Measurements from ENCODE around the gene ARSJ. TPM values are rescaled to one million over a fixed set of nuclear protein-coding genes. Genes with fewer than 3 reads are reported as not detected.

The ARSJ gene
- total and polyA plus RNA-seq, 2 of the 8 experiments (the other 6 are each of a cell fraction or from before 2014, with no cell fraction given): 1.4 to 6.3 TPM

- DNase-seq (ENCODE audit: low read depth in 1 of 2, low spot score in 2 of 2) (no peak), FAIRE-seq (no peak)
- Histone ChIP-seq H3K4me1 (replicated peaks in 1 of 4; ENCODE audit: control insufficient read depth in 3 of 4, insufficient read depth in 4 of 4, low read length in 3 of 4) (no peaks in the 10 kb centered on the region), H3K79me2 (ENCODE audit: control insufficient read depth in 1 of 2, insufficient read depth in 2 of 2, low read length in 2 of 2) (peaks cover 0 to 10% of the 10 kb centered on the region in 2 experiments; a peak in 1 of 4 replicates), H3K23ac (ENCODE audit: insufficient read length) (no peak overlapping the region), H2BK12ac (ENCODE audit: low read depth, low read length) (no peak overlapping the region), H3K56ac (replicated peaks; ENCODE audit: insufficient read length, low read depth, low read length) (no peak overlapping the region), H3K18ac (ENCODE audit: extremely low read depth, low read length) (no peak overlapping the region), H2AK5ac (ENCODE audit: low read depth, low read length) (no peak overlapping the region), H3K79me1 (ENCODE audit: low read depth, low read length) (no peaks in the 10 kb centered on the region), H3K9me3 (ENCODE audit: insufficient read depth in 2 of 2, low read depth in 1 of 2, low read length in 1 of 2) (no peaks in the 10 kb centered on the region), H3K4ac (replicated peaks; ENCODE audit: insufficient read length, low read depth, low read length) (no peak overlapping the region), H2BK15ac (ENCODE audit: low read length) (no peak overlapping the region), H3K27me3 (replicated peaks in 1 of 4; ENCODE audit: control insufficient read depth in 3 of 4, extremely low read depth in 1 of 4, insufficient read depth in 3 of 4, low read length in 3 of 4) (no peaks in the 10 kb centered on the region; a peak in 1 of 7 replicates), H3K4me2 (ENCODE audit: insufficient read depth in 1 of 2, low read depth in 2 of 2, low read length in 2 of 2) (no peak overlapping the region), H4K8ac (ENCODE audit: extremely low read depth, insufficient read depth, low read length) (no peak overlapping the region), H4K5ac (ENCODE audit: insufficient read length, low read depth, low read length) (no peak overlapping the region), H3K36me3 (ENCODE audit: control insufficient read depth in 2 of 4, insufficient read depth in 4 of 4, low read length in 3 of 4) (no peaks in the 10 kb centered on the region), H3K9ac (replicated peaks in 1 of 4; ENCODE audit: extremely low read depth in 1 of 4, low read depth in 3 of 4, low read length in 3 of 4) (no peak overlapping the region), H2BK5ac (ENCODE audit: low read depth, low read length) (no peak overlapping the region), H3K23me2 (ENCODE audit: low read depth, low read length) (no peaks in the 10 kb centered on the region; the same call in 1 of the 2 replicates), H2BK20ac (ENCODE audit: low read length) (no peak overlapping the region), H2BK120ac (replicated peaks; ENCODE audit: low read depth, low read length) (no peak overlapping the region), H2AFZ (ENCODE audit: low read length) (no peak overlapping the region), H3K4me3 (ENCODE audit: extremely low read depth in 1 of 4, insufficient read depth in 2 of 4, low read depth in 3 of 4, low read length in 4 of 4) (no peak overlapping the region), H3K14ac (ENCODE audit: insufficient read length) (no peak overlapping the region), H3K27ac (ENCODE audit: low read depth, low read length) (no peak overlapping the region), H4K91ac (replicated peaks; ENCODE audit: insufficient read length, low read length) (no peak overlapping the region), H4K20me1 (replicated peaks in 1 of 2; ENCODE audit: control insufficient read depth in 1 of 2, insufficient read depth in 2 of 2, low read length in 2 of 2) (no peaks in the 10 kb centered on the region)
- ChIA-PET POLR2A (ENCODE audit: partially characterized antibody) (no interaction called here), CTCF (ENCODE audit: partially characterized antibody) (no interaction called here)
- WGBS, 2 experiments (ENCODE audit: extremely low coverage in 1 of 2, insufficient coverage in 1 of 2, insufficient read length in 1 of 2, insufficient replicate concordance in 2 of 2, low coverage in 1 of 2, low lambda C conversion rate in 2 of 2, missing lambda C conversion rate in 1 of 2): 96% methylated on average over 4 of the region's 4 CpGs; no CpG with 5 or more reads in 1 of the 2 experiments
- TF ChIP-seq SIX5 (IDR thresholded peaks at IDR 0.05; ENCODE audit: low read depth, low read length) (no peak), SRF (IDR thresholded peaks at IDR 0.05; ENCODE audit: low read depth, low read length) (no peak), CTBP2 (IDR thresholded peaks at IDR 0.05; ENCODE audit: borderline replicate concordance, insufficient read depth, insufficient read length, low read length) (no peak), JUN (IDR thresholded peaks at IDR 0.05; ENCODE audit: low read depth, low read length) (no peak), RXRA (IDR thresholded peaks at IDR 0.05; ENCODE audit: insufficient read depth, low read depth, low read length) (no peak), PHF8 (conservative IDR thresholded peaks at IDR 0.05; ENCODE audit: low read depth, low read length) (no peak), CHD2 (IDR thresholded peaks at IDR 0.05; ENCODE audit: low read length) (no peak), TAF7 (optimal IDR thresholded peaks at IDR 0.05; ENCODE audit: borderline replicate concordance, low read depth, low read length) (no peak), BACH1 (IDR thresholded peaks at IDR 0.05; ENCODE audit: low read length) (no peak), POLR2AphosphoS5 (IDR thresholded peaks at IDR 0.05; ENCODE audit: low read depth, low read length) (no peak), MAFK (IDR thresholded peaks at IDR 0.05; ENCODE audit: low read depth, low read length) (no peak), GTF2F1 (IDR thresholded peaks at IDR 0.05; ENCODE audit: borderline replicate concordance, low read depth, low read length) (no peak), KDM1A (IDR thresholded peaks at IDR 0.05; ENCODE audit: borderline replicate concordance, low read length) (no peak), FOSL1 (IDR thresholded peaks at IDR 0.05; ENCODE audit: insufficient read depth, low read depth, low read length) (no peak), SP4 (IDR thresholded peaks at IDR 0.05; ENCODE audit: low read length) (no peak)
Measured at GRCh38 chr4:113972781-113973180, 6.7 kb downstream of the ARSJ start.

Measured in H1 (cell line).